A549 (cell line): ENCODE measurements around the gene DCTD. TPM values are rescaled to one million over a fixed set of nuclear protein-coding genes. Genes with fewer than 3 reads are reported as not detected.

Experiments used
- ATAC-seq, 2 experiments: fragments of 200-7000 bp in 1 of 2; fragments of >200 bp in 1 of 2; cut with Nextera tagmentation in 1 of 2; cut with Tn5 transposase in 1 of 2; 3 replicates each; pipeline versions ENCODE4 v1.8.0 to v1.9.1; 2018 to 2020; ENCODE audit warnings: mild to moderate bottlenecking in 1 of 2, moderate library complexity in 1 of 2
- CTCF ChIA-PET: fragments of 300-600 bp; sonication (Branson Sonifier 250); formaldehyde crosslinking; extraction: SDS; loops from one replicate; lab custom pipeline; 2021; ENCODE audit warnings: antibody characterized with exemption, inconsistent platforms; lab: Yijun Ruan, JAX
- POLR2A ChIA-PET: fragments of 350-600 bp; formaldehyde crosslinking; extraction: SDS; loops from one replicate; lab custom pipeline; 2021; ENCODE audit warnings: antibody characterized with exemption, inconsistent platforms; lab: Yijun Ruan, JAX
- DNase-seq, 2 experiments: peaks; one replicate each; pipeline versions ENCODE4 v3.0.0 to v3.0.0-alpha.2; 2011 to 2016; ENCODE audit warnings: low read depth in 1 of 2, low spot score in 1 of 2
- FAIRE-seq: peaks from 2 replicates; lab custom pipeline; 2011; peaks lifted over from hg19 to GRCh38; lab: Jason Lieb, UNC
- H3K27ac ChIP-seq, 2 experiments: fragments of >200 bp; sonication (Bioruptor Twin); formaldehyde crosslinking; 3 replicates each; pipeline ENCODE4 v1.5.1; 2016 to 2017
- H3K4me1 ChIP-seq: fragments of >200 bp; sonication (Bioruptor Twin); formaldehyde crosslinking; 3 replicates; pipeline ENCODE4 v1.6.1; 2016
- H3K4me2 ChIP-seq: fragments of >200 bp; sonication (Bioruptor Twin); formaldehyde crosslinking; 3 replicates; pipeline ENCODE4 v1.6.1; 2016
- H3K4me3 ChIP-seq: fragments of >200 bp; sonication (Bioruptor Twin); formaldehyde crosslinking; 3 replicates; pipeline ENCODE4 v1.5.1; 2016
- H3K9me3 ChIP-seq: fragments of >200 bp; sonication (Bioruptor Twin); formaldehyde crosslinking; 3 replicates; pipeline ENCODE4 v1.6.1; 2016
- CBX8 ChIP-seq: fragments of 200-600 bp; sonication (generic); IDR thresholded peaks from 2 replicates; pipeline ENCODE4 v1.6.1; 2016
- CHD2 ChIP-seq: fragments of 150-350 bp; IDR thresholded peaks from 2 replicates; pipeline ENCODE4 v1.6.1; 2014; ENCODE audit warnings: low read length; ENCODE audit not compliant: partially characterized antibody
- EHMT2 ChIP-seq: fragments of 200-600 bp; sonication (generic); IDR thresholded peaks from 2 replicates; pipeline ENCODE4 v1.6.1; 2016; ENCODE audit warnings: antibody characterized with exemption, low read depth, mild to moderate bottlenecking, moderate library complexity
- HDAC2 ChIP-seq: fragments of 200-600 bp; sonication (generic); IDR thresholded peaks from 2 replicates; pipeline ENCODE4 v1.6.1; 2016
- HEYL ChIP-seq: fragments of 250-450 bp; sonication (Bioruptor Pico); IDR thresholded peaks from 2 replicates; pipeline ENCODE4 v1.8.0; 2021; ENCODE audit warnings: mild to moderate bottlenecking, moderate library complexity
- HOXA7 ChIP-seq: fragments of 250-450 bp; sonication (Bioruptor Pico); IDR thresholded peaks from 2 replicates; pipeline ENCODE4 v1.5.0; 2020; ENCODE audit warnings: mild to moderate bottlenecking, moderate library complexity
- JUN ChIP-seq, 2 experiments: fragments of >200 bp; sonication (Bioruptor Twin); formaldehyde crosslinking; IDR thresholded peaks; 2 replicates in 1 of 2; 3 replicates in 1 of 2; pipeline ENCODE4 v1.6.1; 2016 to 2017
- JUNB ChIP-seq: fragments of >200 bp; sonication (Bioruptor Twin); formaldehyde crosslinking; IDR thresholded peaks from 2 replicates; pipeline ENCODE4 v1.6.1; 2016
- KDM1A ChIP-seq: fragments of 200-600 bp; sonication (generic); IDR thresholded peaks from 2 replicates; pipeline ENCODE4 v1.6.1; 2016; ENCODE audit warnings: low read depth, mild to moderate bottlenecking
- MAFK ChIP-seq: fragments of 450-650 bp; IDR thresholded peaks from 2 replicates; pipeline ENCODE4 v1.6.1; 2014; ENCODE audit not compliant: partially characterized antibody
- MAZ ChIP-seq: fragments of 150-350 bp; IDR thresholded peaks from 2 replicates; pipeline ENCODE4 v1.6.1; 2014; ENCODE audit warnings: antibody characterized with exemption, low read depth, low read length, borderline replicate concordance
- PHF8 ChIP-seq: fragments of 200-600 bp; sonication (generic); IDR thresholded peaks from 2 replicates; pipeline ENCODE4 v1.6.1; 2016; ENCODE audit warnings: low read depth, mild to moderate bottlenecking, antibody characterized with exemption, moderate library complexity, borderline replicate concordance
- POLR2A ChIP-seq: IDR thresholded peaks from 2 replicates; pipeline ENCODE4 v1.6.1; 2012; ENCODE audit warnings: mild to moderate bottlenecking, low read length
- RAD21 ChIP-seq, 2 experiments: fragments of >200 bp in 1 of 2; sonication (Bioruptor Twin) in 1 of 2; formaldehyde crosslinking in 1 of 2; IDR thresholded peaks in 1 of 2; conservative IDR thresholded peaks in 1 of 2; 2 replicates in 1 of 2; 3 replicates in 1 of 2; pipeline ENCODE4 v1.6.1; 2012 to 2018; ENCODE audit warnings: inconsistent platforms in 1 of 2
- RARB ChIP-seq: fragments of 250-450 bp; sonication (Bioruptor Pico); IDR thresholded peaks from 2 replicates; pipeline ENCODE4 v1.8.0; 2021; ENCODE audit warnings: mild to moderate bottlenecking, moderate library complexity
- SMC3 ChIP-seq: fragments of >200 bp; sonication (Bioruptor Twin); formaldehyde crosslinking; IDR thresholded peaks from 3 replicates; pipeline ENCODE4 v1.6.1; 2018; ENCODE audit warnings: inconsistent platforms
- SREBF2 ChIP-seq: fragments of 450-650 bp; IDR thresholded peaks from 2 replicates; pipeline ENCODE4 v1.6.1; 2014; ENCODE audit warnings: mild to moderate bottlenecking, moderate library complexity
- TFCP2L1 ChIP-seq: fragments of 250-450 bp; sonication (Bioruptor Pico); IDR thresholded peaks from 2 replicates; pipeline ENCODE4 v1.5.0; 2021; ENCODE audit warnings: mild to moderate bottlenecking
- ZC3H11A ChIP-seq: fragments of 450-650 bp; IDR thresholded peaks from 2 replicates; pipeline ENCODE4 v1.6.1; 2014; ENCODE audit warnings: antibody characterized with exemption, mild to moderate bottlenecking
- ZFP36 ChIP-seq: fragments of 450-650 bp; IDR thresholded peaks from 2 replicates; pipeline ENCODE4 v1.6.1; 2014; ENCODE audit warnings: borderline replicate concordance; ENCODE audit not compliant: partially characterized antibody
- ZNF302 ChIP-seq: fragments of 250-450 bp; sonication (Bioruptor Pico); IDR thresholded peaks from 2 replicates; pipeline ENCODE4 v1.9.0; 2021; ENCODE audit warnings: inconsistent platforms, mild to moderate bottlenecking, moderate library complexity
- WGBS: methylation state at CpG from one replicate; pipeline ENCODE4 v1.1.6; 2017; ENCODE audit errors: missing lambda C conversion rate; 5-methylcytosine and 5-hydroxymethylcytosine counted together
- polyA plus RNA-seq, 4 experiments: library from polyadenylated mRNA; depleted of rRNA in 3 of 4; stranded (reverse); fragments of >200 nt; fragmentation: RNase III in 1 of 4; extraction: RNeasy Plus Mini Kit Qiagen cat#74134 plus additional on column Dnase treatment in 1 of 4; gene quantifications; 2 replicates in 3 of 4; 3 replicates in 1 of 4; pipeline ENCODE4 v1.2.3, GENCODE V29; 2011 to 2017
- TF ChIP-seq, protein P1 (sequence below): fragments of 200-600 bp; sonication (generic); IDR thresholded peaks from 2 replicates; pipeline ENCODE4 v1.6.1; 2016; ENCODE audit warnings: antibody characterized with exemption, mild to moderate bottlenecking, moderate library complexity
- TF ChIP-seq, protein P2 (sequence below): IDR thresholded peaks from 2 replicates; pipeline ENCODE4 v1.6.1; 2012
- TF ChIP-seq, protein P3 (sequence below): fragments of >200 bp; sonication (Bioruptor Twin); formaldehyde crosslinking; IDR thresholded peaks from 3 replicates; pipeline ENCODE4 v1.5.1; 2016
- TF ChIP-seq, protein P4 (sequence below): fragments of 150-350 bp; IDR thresholded peaks from 2 replicates; pipeline ENCODE4 v1.6.1; 2014; ENCODE audit warnings: low read depth, mild to moderate bottlenecking, low read length
- TF ChIP-seq, protein P5 (sequence below): fragments of 450-650 bp; IDR thresholded peaks from 2 replicates; pipeline ENCODE4 v1.6.1; 2014; ENCODE audit warnings: antibody characterized with exemption

The DCTD gene
- polyA plus RNA-seq, 2 of the 4 experiments (the other 2 are of a cell fraction), result 74.4 to 112 TPM

DNA sequence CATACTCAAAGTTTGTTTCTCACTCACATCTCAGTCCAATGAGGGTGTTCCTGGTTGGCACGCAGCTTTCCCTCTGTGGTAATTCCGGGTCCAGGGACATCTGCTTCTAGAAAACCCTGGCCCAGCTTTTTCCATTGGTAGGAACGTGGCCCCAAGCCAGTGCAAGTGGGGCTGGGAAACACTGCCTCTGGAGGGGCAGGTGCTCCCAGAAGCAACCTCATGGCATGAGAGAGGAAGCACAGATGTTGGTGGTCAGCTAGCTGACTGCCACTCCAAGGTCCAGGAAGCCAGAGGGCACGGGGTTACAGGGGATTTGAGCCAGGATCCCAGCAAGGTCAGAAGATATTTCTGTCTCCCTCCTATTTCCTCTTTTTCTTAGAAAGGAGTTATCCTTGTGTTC lies 47.5 kb downstream of the DCTD start:
- 50% methylated on average over 4 of the region's 4 CpGs for WGBS
- TF ChIP-seq ZFP36, result no peak

DNA sequence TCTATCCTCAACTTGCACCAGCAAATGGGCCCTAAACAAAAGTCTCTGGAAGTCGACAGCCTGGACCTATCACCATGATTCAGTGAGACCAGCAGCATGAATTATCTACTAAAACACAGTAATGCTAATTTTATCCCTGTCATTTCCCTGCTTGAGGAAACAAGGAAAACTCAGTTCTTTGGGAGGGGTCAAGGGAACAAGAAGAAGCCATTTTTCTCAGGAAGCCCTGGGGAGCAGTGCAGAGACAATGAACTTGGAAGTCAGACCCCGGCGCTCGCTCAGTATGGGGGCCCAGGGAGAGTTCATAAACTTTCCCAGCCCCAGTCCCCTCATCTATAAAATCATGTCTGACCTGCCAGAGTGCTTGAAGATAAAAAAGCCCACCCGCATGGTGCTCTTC lies 50.4 kb downstream of the DCTD start:
- H3K9me3 ChIP-seq, result no peaks in the 10 kb centered on the region
- H3K4me2 ChIP-seq, result no peak overlapping the region
- ATAC-seq (no peak), DNase-seq (no peak), FAIRE-seq (no peak)
- WGBS, result 87% methylated on average over 5 of the region's 5 CpGs
- H3K27ac ChIP-seq, result no peak overlapping the region
- ChIA-PET CTCF (no interaction called here), POLR2A (no interaction called here)
- no peak overlapping the region for H3K4me3 ChIP-seq
- H3K4me1 ChIP-seq, result no peaks in the 10 kb centered on the region
- TF ChIP-seq MAZ (no peak), PHF8 (no peak), RAD21 (conservative IDR thresholded peaks at IDR 0.05 in 1 of 2, IDR thresholded peaks at IDR 0.05 in 1 of 2) (no peak), HDAC2 (no peak), MAFK (no peak), KDM1A (no peak), JUN (IDR thresholded peaks at IDR 0.05) (no peak), ZNF302 (no peak), SREBF2 (no peak)
- TF ChIP-seq, protein P1, sequence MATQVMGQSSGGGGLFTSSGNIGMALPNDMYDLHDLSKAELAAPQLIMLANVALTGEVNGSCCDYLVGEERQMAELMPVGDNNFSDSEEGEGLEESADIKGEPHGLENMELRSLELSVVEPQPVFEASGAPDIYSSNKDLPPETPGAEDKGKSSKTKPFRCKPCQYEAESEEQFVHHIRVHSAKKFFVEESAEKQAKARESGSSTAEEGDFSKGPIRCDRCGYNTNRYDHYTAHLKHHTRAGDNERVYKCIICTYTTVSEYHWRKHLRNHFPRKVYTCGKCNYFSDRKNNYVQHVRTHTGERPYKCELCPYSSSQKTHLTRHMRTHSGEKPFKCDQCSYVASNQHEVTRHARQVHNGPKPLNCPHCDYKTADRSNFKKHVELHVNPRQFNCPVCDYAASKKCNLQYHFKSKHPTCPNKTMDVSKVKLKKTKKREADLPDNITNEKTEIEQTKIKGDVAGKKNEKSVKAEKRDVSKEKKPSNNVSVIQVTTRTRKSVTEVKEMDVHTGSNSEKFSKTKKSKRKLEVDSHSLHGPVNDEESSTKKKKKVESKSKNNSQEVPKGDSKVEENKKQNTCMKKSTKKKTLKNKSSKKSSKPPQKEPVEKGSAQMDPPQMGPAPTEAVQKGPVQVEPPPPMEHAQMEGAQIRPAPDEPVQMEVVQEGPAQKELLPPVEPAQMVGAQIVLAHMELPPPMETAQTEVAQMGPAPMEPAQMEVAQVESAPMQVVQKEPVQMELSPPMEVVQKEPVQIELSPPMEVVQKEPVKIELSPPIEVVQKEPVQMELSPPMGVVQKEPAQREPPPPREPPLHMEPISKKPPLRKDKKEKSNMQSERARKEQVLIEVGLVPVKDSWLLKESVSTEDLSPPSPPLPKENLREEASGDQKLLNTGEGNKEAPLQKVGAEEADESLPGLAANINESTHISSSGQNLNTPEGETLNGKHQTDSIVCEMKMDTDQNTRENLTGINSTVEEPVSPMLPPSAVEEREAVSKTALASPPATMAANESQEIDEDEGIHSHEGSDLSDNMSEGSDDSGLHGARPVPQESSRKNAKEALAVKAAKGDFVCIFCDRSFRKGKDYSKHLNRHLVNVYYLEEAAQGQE, result no peak
- TF ChIP-seq, protein P2, sequence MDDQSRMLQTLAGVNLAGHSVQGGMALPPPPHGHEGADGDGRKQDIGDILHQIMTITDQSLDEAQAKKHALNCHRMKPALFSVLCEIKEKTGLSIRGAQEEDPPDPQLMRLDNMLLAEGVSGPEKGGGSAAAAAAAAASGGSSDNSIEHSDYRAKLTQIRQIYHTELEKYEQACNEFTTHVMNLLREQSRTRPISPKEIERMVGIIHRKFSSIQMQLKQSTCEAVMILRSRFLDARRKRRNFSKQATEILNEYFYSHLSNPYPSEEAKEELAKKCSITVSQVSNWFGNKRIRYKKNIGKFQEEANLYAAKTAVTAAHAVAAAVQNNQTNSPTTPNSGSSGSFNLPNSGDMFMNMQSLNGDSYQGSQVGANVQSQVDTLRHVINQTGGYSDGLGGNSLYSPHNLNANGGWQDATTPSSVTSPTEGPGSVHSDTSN, result no peak

More for the DNA sequence above, 47.5 kb downstream of the DCTD start:
- H3K27ac ChIP-seq, result no peak overlapping the region
- no peak overlapping the region for H3K4me3 ChIP-seq
- POLR2A ChIA-PET, result no interaction called here
- no peak for FAIRE-seq
- H3K4me1 ChIP-seq, result no peaks in the 10 kb centered on the region
- no peak for ATAC-seq
- DNase-seq, result no peak
- CTCF ChIA-PET, result no interaction called here
- H3K9me3 ChIP-seq, result no peaks in the 10 kb centered on the region
- H3K4me2 ChIP-seq, result no peak overlapping the region

DNA sequence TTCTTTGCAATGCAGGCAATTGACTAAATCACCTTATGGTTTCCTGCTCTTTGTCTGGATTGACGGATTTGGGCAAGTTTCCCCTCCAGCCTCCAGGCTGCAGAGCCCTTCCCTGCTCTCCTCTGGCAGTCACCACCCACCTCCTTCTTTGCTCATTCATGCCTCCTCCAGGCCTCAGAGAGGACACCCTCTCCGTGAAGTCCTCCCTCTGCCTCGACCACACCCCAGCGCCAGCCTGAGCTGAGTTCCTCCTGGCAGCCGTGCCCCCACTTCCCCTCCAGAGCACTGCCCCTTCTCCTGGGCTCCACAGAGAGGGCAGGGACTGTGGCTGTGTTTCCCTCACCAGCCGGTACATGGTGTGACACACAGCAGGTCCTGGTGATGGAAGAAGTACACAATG lies 53.7 kb downstream of the DCTD start:
- WGBS, result 48% methylated on average over 3 of the region's 6 CpGs
- no peak for ATAC-seq
- no peak overlapping the region for H3K4me3 ChIP-seq
- H3K4me2 ChIP-seq, result no peak overlapping the region
- TF ChIP-seq SMC3 (no peak), CHD2 (no peak), JUNB (no peak), ZC3H11A (no peak), MAFK (no peak), HOXA7 (CRISPR knock-in tag) (no peak), CBX8 (no peak), HEYL (CRISPR knock-in tag) (no peak), EHMT2 (no peak), TFCP2L1 (CRISPR knock-in tag) (no peak), POLR2A (no peak), RARB (CRISPR knock-in tag) (no peak), JUN (IDR thresholded peaks at IDR 0.05) (no peak)
- TF ChIP-seq, protein P3, sequence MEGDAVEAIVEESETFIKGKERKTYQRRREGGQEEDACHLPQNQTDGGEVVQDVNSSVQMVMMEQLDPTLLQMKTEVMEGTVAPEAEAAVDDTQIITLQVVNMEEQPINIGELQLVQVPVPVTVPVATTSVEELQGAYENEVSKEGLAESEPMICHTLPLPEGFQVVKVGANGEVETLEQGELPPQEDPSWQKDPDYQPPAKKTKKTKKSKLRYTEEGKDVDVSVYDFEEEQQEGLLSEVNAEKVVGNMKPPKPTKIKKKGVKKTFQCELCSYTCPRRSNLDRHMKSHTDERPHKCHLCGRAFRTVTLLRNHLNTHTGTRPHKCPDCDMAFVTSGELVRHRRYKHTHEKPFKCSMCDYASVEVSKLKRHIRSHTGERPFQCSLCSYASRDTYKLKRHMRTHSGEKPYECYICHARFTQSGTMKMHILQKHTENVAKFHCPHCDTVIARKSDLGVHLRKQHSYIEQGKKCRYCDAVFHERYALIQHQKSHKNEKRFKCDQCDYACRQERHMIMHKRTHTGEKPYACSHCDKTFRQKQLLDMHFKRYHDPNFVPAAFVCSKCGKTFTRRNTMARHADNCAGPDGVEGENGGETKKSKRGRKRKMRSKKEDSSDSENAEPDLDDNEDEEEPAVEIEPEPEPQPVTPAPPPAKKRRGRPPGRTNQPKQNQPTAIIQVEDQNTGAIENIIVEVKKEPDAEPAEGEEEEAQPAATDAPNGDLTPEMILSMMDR, result no peak
- TF ChIP-seq, protein P4, sequence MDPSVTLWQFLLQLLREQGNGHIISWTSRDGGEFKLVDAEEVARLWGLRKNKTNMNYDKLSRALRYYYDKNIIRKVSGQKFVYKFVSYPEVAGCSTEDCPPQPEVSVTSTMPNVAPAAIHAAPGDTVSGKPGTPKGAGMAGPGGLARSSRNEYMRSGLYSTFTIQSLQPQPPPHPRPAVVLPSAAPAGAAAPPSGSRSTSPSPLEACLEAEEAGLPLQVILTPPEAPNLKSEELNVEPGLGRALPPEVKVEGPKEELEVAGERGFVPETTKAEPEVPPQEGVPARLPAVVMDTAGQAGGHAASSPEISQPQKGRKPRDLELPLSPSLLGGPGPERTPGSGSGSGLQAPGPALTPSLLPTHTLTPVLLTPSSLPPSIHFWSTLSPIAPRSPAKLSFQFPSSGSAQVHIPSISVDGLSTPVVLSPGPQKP, result no peak
- TF ChIP-seq, protein P5, sequence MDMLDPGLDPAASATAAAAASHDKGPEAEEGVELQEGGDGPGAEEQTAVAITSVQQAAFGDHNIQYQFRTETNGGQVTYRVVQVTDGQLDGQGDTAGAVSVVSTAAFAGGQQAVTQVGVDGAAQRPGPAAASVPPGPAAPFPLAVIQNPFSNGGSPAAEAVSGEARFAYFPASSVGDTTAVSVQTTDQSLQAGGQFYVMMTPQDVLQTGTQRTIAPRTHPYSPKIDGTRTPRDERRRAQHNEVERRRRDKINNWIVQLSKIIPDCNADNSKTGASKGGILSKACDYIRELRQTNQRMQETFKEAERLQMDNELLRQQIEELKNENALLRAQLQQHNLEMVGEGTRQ, result no peak
- H3K9me3 ChIP-seq, result no peaks in the 10 kb centered on the region
- no peaks in the 10 kb centered on the region for H3K4me1 ChIP-seq
- ChIA-PET POLR2A (no interaction called here), CTCF (no interaction called here)
- FAIRE-seq, result no peak
- H3K27ac ChIP-seq, result no peak overlapping the region
- DNase-seq, result no peak
